GM12864 (cell line): Measurements from ENCODE around the gene ZBTB7A.

ENCODE experiments used
- DNase-seq: peaks from one replicate; pipeline ENCODE4 v3.0.0-alpha.2; 2011; ENCODE audit warnings: low read depth
- H3K4me3 ChIP-seq: 2 replicates; pipeline ENCODE4 v1.5.1; 2011; ENCODE audit warnings: mild to moderate bottlenecking, low read depth, low read length, control low read depth
- CTCF ChIP-seq: IDR thresholded peaks from 2 replicates; pipeline ENCODE4 v1.5.1; 2011; ENCODE audit warnings: low read depth, mild to moderate bottlenecking, moderate library complexity, low read length, control low read depth, inconsistent platforms; ENCODE audit errors: missing control alignments

Gene ZBTB7A

GRCh38 chr19:4018775-4019504 is 47.8 kb downstream of the ZBTB7A start:
- H3K4me3 ChIP-seq, result no peak overlapping the region
- DNase-seq, result no peak
- no peak for TF ChIP-seq CTCF

DNA sequence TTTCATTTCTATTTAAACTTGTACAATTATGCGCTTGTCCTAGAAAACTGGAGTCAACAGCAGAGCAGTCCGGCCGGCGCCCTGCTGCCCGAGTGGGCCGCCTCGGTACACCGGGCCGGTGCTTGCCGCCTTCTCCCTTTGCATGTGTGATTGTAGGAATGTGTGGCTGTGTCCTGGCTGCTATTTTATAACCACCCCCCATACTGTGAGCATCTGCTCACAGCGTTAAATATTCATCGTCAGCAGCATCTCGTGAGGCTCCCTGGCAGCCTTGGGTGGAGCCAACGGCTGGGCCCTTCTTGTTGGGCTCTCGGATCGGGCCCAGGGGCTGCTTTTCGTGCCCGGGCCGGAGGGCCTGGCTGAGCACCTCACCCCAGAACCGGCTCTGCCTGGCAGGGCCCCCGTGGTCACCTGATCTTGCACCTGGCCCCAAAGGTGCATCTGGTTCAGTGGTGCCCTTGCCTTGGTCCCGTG is 48.5 kb downstream of the ZBTB7A start:
- no peak for TF ChIP-seq CTCF
- H3K4me3 ChIP-seq, result no peak overlapping the region
- no peak for DNase-seq

- H3K4me3 ChIP-seq, result no peak overlapping the region
- DNase-seq, result no peak
- TF ChIP-seq CTCF, result no peak
These were observed 49.6 kb downstream of the ZBTB7A start for GRCh38 chr19:4016903-4017638.

- H3K4me3 ChIP-seq, result no peak overlapping the region
- TF ChIP-seq CTCF, result no peak
- DNase-seq, result no peak
These were observed 50.2 kb downstream of the ZBTB7A start for GRCh38 chr19:4016486-4016885.

- H3K4me3 ChIP-seq, result no peak overlapping the region
- no peak for DNase-seq
- TF ChIP-seq CTCF, result no peak
These were observed 50.8 kb downstream of the ZBTB7A start for GRCh38 chr19:4015705-4016402.

DNA sequence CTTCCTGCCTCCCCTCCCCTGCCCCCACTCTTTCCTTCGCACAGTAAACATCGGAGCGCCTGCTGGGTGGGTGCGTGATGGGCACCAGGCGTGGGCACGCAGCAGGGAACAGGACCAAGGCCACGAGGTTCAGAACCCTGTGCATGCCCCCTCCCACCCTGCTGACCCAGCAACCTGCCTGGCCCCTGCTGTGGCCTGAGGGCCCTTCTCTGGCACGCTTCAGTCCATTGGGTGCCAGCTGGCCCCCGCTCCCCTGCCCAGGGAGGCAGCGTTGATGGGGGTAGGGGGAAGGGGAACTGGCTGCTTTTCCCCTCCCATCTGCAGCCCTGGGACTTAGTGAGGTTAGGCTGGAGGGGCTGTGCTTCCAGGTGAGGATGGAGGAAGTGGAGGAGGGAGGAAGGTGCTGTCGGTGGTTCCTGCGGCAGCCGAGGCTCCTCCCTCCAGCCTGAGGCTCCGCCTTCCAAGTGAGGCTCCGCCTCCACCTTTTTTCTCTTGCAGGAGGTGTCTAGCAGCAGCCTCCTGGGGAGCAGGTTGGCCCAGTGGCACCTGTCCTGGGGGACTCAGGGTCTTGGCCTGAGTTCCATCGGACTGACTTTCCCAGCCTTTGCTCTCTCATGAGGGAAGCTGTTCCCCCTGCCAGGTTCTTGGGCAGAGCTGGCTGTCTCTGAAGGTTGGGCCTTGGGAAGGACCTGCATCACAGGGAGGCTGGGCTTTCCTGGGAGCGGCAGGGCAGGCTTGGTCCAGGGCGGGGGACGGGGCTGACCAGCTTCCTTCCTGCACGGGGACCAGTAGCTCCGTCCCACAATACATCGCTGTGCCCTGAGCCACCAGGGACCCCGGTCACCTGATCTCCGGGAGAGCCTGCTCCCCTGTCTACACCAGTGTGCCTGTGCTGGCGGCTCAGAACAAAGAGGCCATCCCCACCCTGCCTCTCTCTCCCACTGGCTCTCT is 51.9 kb downstream of the ZBTB7A start:
- no peak for TF ChIP-seq CTCF
- DNase-seq, result no peak
- H3K4me3 ChIP-seq, result no peak overlapping the region
